Measurements from ENCODE around the gene COQ10A. TPM values are rescaled to one million over a fixed set of nuclear protein-coding genes. Genes with fewer than 3 reads are reported as not detected.

COQ10A gene
- total RNA-seq, 1 experiment from 2014 or later: 6.9 TPM

DNA sequence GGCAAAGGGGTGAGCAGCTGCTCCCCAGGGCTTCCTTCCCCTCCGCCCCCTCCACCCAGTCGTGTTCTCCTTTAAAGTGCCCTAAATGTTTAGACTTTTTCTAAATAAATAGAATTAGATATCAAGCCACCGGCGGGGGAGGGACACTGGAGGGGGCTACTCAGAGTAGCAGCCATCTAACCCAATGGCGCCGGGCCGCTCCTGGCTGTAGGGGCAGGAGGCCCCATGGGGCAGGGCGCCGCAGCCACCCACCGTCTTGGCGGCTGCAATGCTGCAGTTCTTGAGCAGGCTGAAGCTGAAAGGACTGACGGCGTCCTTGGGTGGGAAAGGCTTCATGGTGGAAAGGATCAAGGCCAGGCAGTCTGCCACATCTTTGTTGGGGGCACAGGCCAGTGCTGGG lies 23.8 kb upstream of the COQ10A start:
- intact Hi-C loops (cut with micrococcal nuclease; ENCODE audit: unreplicated experiment): no loop called here
- ChIA-PET POLR2A (ENCODE audit: unreplicated experiment) (no interaction called here), CTCF (no interaction called here)
- Histone ChIP-seq H3K36me3 (ENCODE audit: low read depth) (0 out of 2 replicates have a peak, but pooled peaks cover 11% of the 10 kb centered on the region), H3K4me2 (no peak overlapping the region), H3K4me3 (no peak overlapping the region), H3K79me2 (ENCODE audit: low read depth) (no peaks in the 10 kb centered on the region), H3K9me3 (ENCODE audit: insufficient read depth, low read depth) (no peaks in the 10 kb centered on the region), H4K20me1 (ENCODE audit: insufficient read depth) (no peaks in the 10 kb centered on the region; the same call in 1 of the 2 replicates), H3F3A (ENCODE audit: insufficient read depth, low read depth) (no peaks in the 10 kb centered on the region), H2AFZ (no peak overlapping the region), H3K27me3 (ENCODE audit: insufficient read depth, low read depth) (no peaks in the 10 kb centered on the region), H3K4me1 (replicated peaks; ENCODE audit: insufficient read depth) (no peaks in the 10 kb centered on the region), H3K27ac (no peak overlapping the region), H3K9me2 (ENCODE audit: insufficient read depth) (no peaks in the 10 kb centered on the region)
- no peak for DNase-seq
- TF ChIP-seq, protein P1, sequence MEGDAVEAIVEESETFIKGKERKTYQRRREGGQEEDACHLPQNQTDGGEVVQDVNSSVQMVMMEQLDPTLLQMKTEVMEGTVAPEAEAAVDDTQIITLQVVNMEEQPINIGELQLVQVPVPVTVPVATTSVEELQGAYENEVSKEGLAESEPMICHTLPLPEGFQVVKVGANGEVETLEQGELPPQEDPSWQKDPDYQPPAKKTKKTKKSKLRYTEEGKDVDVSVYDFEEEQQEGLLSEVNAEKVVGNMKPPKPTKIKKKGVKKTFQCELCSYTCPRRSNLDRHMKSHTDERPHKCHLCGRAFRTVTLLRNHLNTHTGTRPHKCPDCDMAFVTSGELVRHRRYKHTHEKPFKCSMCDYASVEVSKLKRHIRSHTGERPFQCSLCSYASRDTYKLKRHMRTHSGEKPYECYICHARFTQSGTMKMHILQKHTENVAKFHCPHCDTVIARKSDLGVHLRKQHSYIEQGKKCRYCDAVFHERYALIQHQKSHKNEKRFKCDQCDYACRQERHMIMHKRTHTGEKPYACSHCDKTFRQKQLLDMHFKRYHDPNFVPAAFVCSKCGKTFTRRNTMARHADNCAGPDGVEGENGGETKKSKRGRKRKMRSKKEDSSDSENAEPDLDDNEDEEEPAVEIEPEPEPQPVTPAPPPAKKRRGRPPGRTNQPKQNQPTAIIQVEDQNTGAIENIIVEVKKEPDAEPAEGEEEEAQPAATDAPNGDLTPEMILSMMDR (conservative IDR thresholded peaks at IDR 0.05): no peak
- no peak for TF ChIP-seq EZH2 (IDR thresholded peaks at IDR 0.05; ENCODE audit: low read depth)
- BruUV-seq (replicated peaks): no TSS peak

DNA sequence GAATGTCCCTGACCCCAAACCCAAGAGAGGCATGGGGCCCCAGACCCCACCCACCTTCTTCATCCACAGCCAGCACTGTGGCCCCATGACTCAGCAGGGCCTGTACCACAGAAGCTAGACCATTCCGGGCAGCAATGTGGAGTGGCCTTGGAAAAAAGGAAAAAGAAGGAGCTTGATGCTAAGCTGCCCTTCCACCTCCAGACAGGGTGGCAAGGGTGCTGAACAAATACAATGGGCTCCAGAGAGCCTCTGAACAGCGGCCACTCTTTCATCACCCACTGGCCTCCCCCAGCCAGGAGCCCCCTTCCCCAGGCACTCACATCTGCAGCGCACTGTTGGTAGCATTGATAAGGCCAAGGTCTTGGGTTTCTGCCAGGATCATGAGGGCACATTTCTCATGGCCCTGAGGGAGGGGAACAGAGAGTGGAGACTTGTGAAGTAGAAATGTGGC lies 23.0 kb upstream of the COQ10A start:
- Histone ChIP-seq H3K9me2 (ENCODE audit: insufficient read depth) (no peaks in the 10 kb centered on the region), H3K4me1 (replicated peaks; ENCODE audit: insufficient read depth) (no peaks in the 10 kb centered on the region), H3K79me2 (ENCODE audit: low read depth) (no peaks in the 10 kb centered on the region), H3F3A (ENCODE audit: insufficient read depth, low read depth) (no peaks in the 10 kb centered on the region), H3K27ac (no peak overlapping the region), H4K20me1 (ENCODE audit: insufficient read depth) (no peaks in the 10 kb centered on the region; the same call in 1 of the 2 replicates), H3K27me3 (ENCODE audit: insufficient read depth, low read depth) (no peaks in the 10 kb centered on the region), H3K9me3 (ENCODE audit: insufficient read depth, low read depth) (no peaks in the 10 kb centered on the region), H2AFZ (no peak overlapping the region), H3K4me3 (no peak overlapping the region), H3K4me2 (no peak overlapping the region), H3K36me3 (ENCODE audit: low read depth) (0 out of 2 replicates have a peak, but pooled peaks cover 11% of the 10 kb centered on the region)
- intact Hi-C loops (cut with micrococcal nuclease; ENCODE audit: unreplicated experiment): no loop called here
- no peak for TF ChIP-seq EZH2 (IDR thresholded peaks at IDR 0.05; ENCODE audit: low read depth)
- TF ChIP-seq, protein P1 (conservative IDR thresholded peaks at IDR 0.05): no peak
- CTCF ChIA-PET: no interaction called here
- no TSS peak for BruUV-seq (replicated peaks)
- DNase-seq: no peak
- POLR2A ChIA-PET (ENCODE audit: unreplicated experiment): no interaction called here

DNA sequence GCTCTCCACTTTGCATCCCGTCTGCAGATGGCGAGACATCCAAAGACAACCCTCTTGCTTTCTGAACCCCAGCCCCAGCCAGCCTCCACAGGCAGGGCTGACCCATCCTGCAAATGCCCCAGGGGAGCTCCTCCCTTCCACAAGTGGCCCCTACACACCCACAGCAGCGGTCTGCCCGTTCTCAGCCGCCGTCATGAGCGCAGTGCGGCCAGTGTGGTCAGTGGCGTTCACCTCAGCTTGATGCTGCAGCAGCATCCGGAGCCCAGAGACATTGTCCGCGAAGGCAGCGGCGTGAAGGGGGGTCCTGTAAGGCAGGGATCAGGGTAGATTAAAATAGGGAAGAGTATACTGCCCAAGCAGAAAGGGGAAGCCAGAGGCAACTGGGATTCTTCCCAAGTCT lies 22.2 kb upstream of the COQ10A start:
- Histone ChIP-seq H3K36me3 (ENCODE audit: low read depth) (peaks cover 16% of the 10 kb centered on the region; the same call in 1 of the 2 replicates), H3K4me3 (no peak overlapping the region), H3K4me1 (replicated peaks; ENCODE audit: insufficient read depth) (no peaks in the 10 kb centered on the region), H3K9me2 (ENCODE audit: insufficient read depth) (no peaks in the 10 kb centered on the region), H3K4me2 (no peak overlapping the region), H3K9me3 (ENCODE audit: insufficient read depth, low read depth) (no peaks in the 10 kb centered on the region), H2AFZ (no peak overlapping the region), H4K20me1 (ENCODE audit: insufficient read depth) (no peaks in the 10 kb centered on the region; the same call in 1 of the 2 replicates), H3F3A (ENCODE audit: insufficient read depth, low read depth) (no peaks in the 10 kb centered on the region), H3K79me2 (ENCODE audit: low read depth) (no peaks in the 10 kb centered on the region), H3K27me3 (ENCODE audit: insufficient read depth, low read depth) (no peaks in the 10 kb centered on the region), H3K27ac (no peak overlapping the region)
- ChIA-PET POLR2A (ENCODE audit: unreplicated experiment) (no interaction called here), CTCF (no interaction called here)
- TF ChIP-seq, protein P1 (conservative IDR thresholded peaks at IDR 0.05): no peak
- no peak for TF ChIP-seq EZH2 (IDR thresholded peaks at IDR 0.05; ENCODE audit: low read depth)
- BruUV-seq (replicated peaks): no TSS peak
- no peak for DNase-seq
- intact Hi-C loops (cut with micrococcal nuclease; ENCODE audit: unreplicated experiment): no loop called here

All from PC-9 (cell line).